Karpas-422 (cell line): Measurements from ENCODE around the gene GRIN3B. TPM values are rescaled to one million over a fixed set of nuclear protein-coding genes. Genes with fewer than 3 reads are reported as not detected.

Source experiments
- DNase-seq: peaks from one replicate; pipeline ENCODE4 v3.0.0-alpha.2; 2015
- H2AFZ ChIP-seq: fragments of 200-600 bp; sonication (generic); 2 replicates; pipeline ENCODE4 v1.6.1; 2014; ENCODE audit warnings: antibody characterized with exemption, low read length, mixed read lengths
- H3K27ac ChIP-seq: fragments of 200-600 bp; sonication (generic); 2 replicates; pipeline ENCODE4 v1.5.1; 2014; ENCODE audit warnings: mild to moderate bottlenecking, low read length, moderate library complexity
- H3K27me3 ChIP-seq: fragments of 200-600 bp; sonication (generic); 2 replicates; pipeline ENCODE4 v1.6.1; 2014; ENCODE audit warnings: low read length, mixed read lengths
- H3K36me3 ChIP-seq: fragments of 200-600 bp; sonication (generic); 2 replicates; pipeline ENCODE4 v1.6.1; 2014; ENCODE audit warnings: low read length, mixed read lengths; ENCODE audit not compliant: insufficient read depth
- H3K4me1 ChIP-seq: fragments of 200-600 bp; sonication (generic); 2 replicates; pipeline ENCODE4 v1.6.1; 2014; ENCODE audit warnings: mild to moderate bottlenecking, low read length, mixed read lengths
- H3K4me2 ChIP-seq: fragments of 200-600 bp; sonication (generic); 2 replicates; pipeline ENCODE4 v1.6.1; 2014; ENCODE audit warnings: low read length, low read depth, mild to moderate bottlenecking; ENCODE audit not compliant: poor library complexity, severe bottlenecking
- H3K4me3 ChIP-seq: fragments of 200-600 bp; sonication (generic); 2 replicates; pipeline ENCODE4 v1.5.1; 2014; ENCODE audit warnings: mild to moderate bottlenecking, antibody characterized with exemption, low read length, mixed read lengths
- H3K79me2 ChIP-seq: fragments of 200-600 bp; sonication (generic); 2 replicates; pipeline ENCODE4 v1.6.1; 2014; ENCODE audit warnings: mild to moderate bottlenecking, low read length, mixed read lengths
- H3K9ac ChIP-seq: fragments of 200-600 bp; sonication (generic); 2 replicates; pipeline ENCODE4 v1.6.0; 2014; ENCODE audit warnings: low read length
- H3K9me2 ChIP-seq: fragments of 200-600 bp; sonication (generic), shearing (Covaris generic); replicated peaks from 2 replicates; pipeline ENCODE4 v1.6.0; 2014; ENCODE audit warnings: mild to moderate bottlenecking, low read length, moderate library complexity; ENCODE audit not compliant: insufficient read depth
- H3K9me3 ChIP-seq: fragments of 300-700, 200-600 bp; sonication (generic); 2 replicates; pipeline ENCODE4 v1.6.1; 2014; ENCODE audit warnings: low read length, mixed read lengths
- H4K20me1 ChIP-seq: fragments of 200-600 bp; sonication (generic); 2 replicates; pipeline ENCODE4 v1.6.1; 2014; ENCODE audit warnings: mild to moderate bottlenecking, antibody characterized with exemption, low read length, low read depth; ENCODE audit not compliant: insufficient read depth
- total RNA-seq: library from RNA; depleted of rRNA; stranded (reverse); fragments of >200 nt; shearing (Covaris generic); gene quantifications from 2 replicates; pipeline ENCODE4 v1.2.3, GENCODE V29; 2014; ENCODE audit warnings: low replicate concordance

Gene GRIN3B
- total RNA-seq, 1 experiment from 2014 or later, result not detected

- no peak overlapping the region for H3K4me2 ChIP-seq
- no peak overlapping the region for H3K4me3 ChIP-seq
- H3K4me1 ChIP-seq, result peaks cover 15% of the 10 kb centered on the region
- H3K79me2 ChIP-seq, result peaks cover 24% of the 10 kb centered on the region
- H3K27me3 ChIP-seq, result no peaks in the 10 kb centered on the region
- H4K20me1 ChIP-seq, result no peaks in the 10 kb centered on the region; the same call in 1 of the 2 replicates
- no peak overlapping the region for H2AFZ ChIP-seq
- H3K9me3 ChIP-seq, result no peaks in the 10 kb centered on the region
- no peak for DNase-seq
- peaks cover 4% of the 10 kb centered on the region; the same call in 1 of the 2 replicates for H3K36me3 ChIP-seq
- H3K9ac ChIP-seq, result no peak overlapping the region
- H3K9me2 ChIP-seq, result no peaks in the 10 kb centered on the region
- H3K27ac ChIP-seq, result no peak overlapping the region
Observed at GRCh38 chr19:1032264-1032867, 32.1 kb downstream of the GRIN3B start.

- Histone ChIP-seq H3K79me2 (no peaks in the 10 kb centered on the region), H3K4me3 (no peak overlapping the region), H3K27me3 (no peaks in the 10 kb centered on the region), H4K20me1 (no peaks in the 10 kb centered on the region), H3K4me1 (peaks cover 35% of the 10 kb centered on the region), H3K4me2 (no peak overlapping the region), H3K9me2 (no peaks in the 10 kb centered on the region), H2AFZ (no peak overlapping the region), H3K36me3 (peaks cover 4% of the 10 kb centered on the region; the same call in 1 of the 2 replicates), H3K9me3 (no peaks in the 10 kb centered on the region), H3K9ac (no peak overlapping the region), H3K27ac (no peak overlapping the region)
- DNase-seq, result no peak
Observed at GRCh38 chr19:1035998-1036621, 35.9 kb downstream of the GRIN3B start.

- H3K9me2 ChIP-seq, result no peaks in the 10 kb centered on the region
- H2AFZ ChIP-seq, result no peak overlapping the region
- H3K9me3 ChIP-seq, result no peaks in the 10 kb centered on the region
- H3K9ac ChIP-seq, result peak overlapping the region; percentile 62
- peaks cover 4% of the 10 kb centered on the region; the same call in 1 of the 2 replicates for H3K36me3 ChIP-seq
- H3K4me2 ChIP-seq, result peak overlapping the region; percentile 87
- H3K27me3 ChIP-seq, result no peaks in the 10 kb centered on the region
- H4K20me1 ChIP-seq, result 0 out of 2 replicates have a peak, but pooled peaks cover 8% of the 10 kb centered on the region
- H3K4me1 ChIP-seq, result peaks cover 42% of the 10 kb centered on the region
- peak; percentile 84 for DNase-seq
- H3K79me2 ChIP-seq, result no peaks in the 10 kb centered on the region
- H3K4me3 ChIP-seq, result peak overlapping the region; percentile 79; the same call in 1 of the 2 replicates
- peak overlapping the region; percentile 95 for H3K27ac ChIP-seq
Observed at GRCh38 chr19:1037621-1038064, 37.4 kb downstream of the GRIN3B start.

GRCh38 chr19:1038978-1039645 lies 38.9 kb downstream of the GRIN3B start:
- 0 out of 2 replicates have a peak, but pooled peaks cover 8% of the 10 kb centered on the region for H4K20me1 ChIP-seq
- peaks cover 4% of the 10 kb centered on the region; the same call in 1 of the 2 replicates for H3K36me3 ChIP-seq
- H3K27me3 ChIP-seq, result no peaks in the 10 kb centered on the region
- peaks cover 42% of the 10 kb centered on the region for H3K4me1 ChIP-seq
- H3K79me2 ChIP-seq, result no peaks in the 10 kb centered on the region
- H3K4me2 ChIP-seq, result peak overlapping the region; percentile 87
- H2AFZ ChIP-seq, result 0 out of 2 replicates have a peak overlapping the region, but pooled peaks have one; percentile 5
- no peaks in the 10 kb centered on the region for H3K9me3 ChIP-seq
- H3K9ac ChIP-seq, result peak overlapping the region; percentile 62
- H3K9me2 ChIP-seq, result no peaks in the 10 kb centered on the region
- no peak for DNase-seq
- H3K27ac ChIP-seq, result peak overlapping the region; percentile 95
- peak overlapping the region; percentile 79 for H3K4me3 ChIP-seq

- H4K20me1 ChIP-seq, result 0 out of 2 replicates have a peak, but pooled peaks cover 8% of the 10 kb centered on the region
- H2AFZ ChIP-seq, result peak within 1 kb of the TSS; percentile 17; the same call in 1 of the 2 replicates
- no peaks in the 10 kb centered on the region for H3K79me2 ChIP-seq
- H3K36me3 ChIP-seq, result peaks cover 4% of the 10 kb centered on the region; the same call in 1 of the 2 replicates
- peak within 1 kb of the TSS; percentile 79 for H3K4me3 ChIP-seq
- peak; percentile 99 for DNase-seq
- no peaks in the 10 kb centered on the region for H3K27me3 ChIP-seq
- H3K9me2 ChIP-seq, result no peaks in the 10 kb centered on the region
- peak within 1 kb of the TSS; percentile 87 for H3K4me2 ChIP-seq
- H3K27ac ChIP-seq, result peak within 1 kb of the TSS; percentile 95
- H3K4me1 ChIP-seq, result peaks cover 42% of the 10 kb centered on the region
- no peaks in the 10 kb centered on the region for H3K9me3 ChIP-seq
- peak within 1 kb of the TSS; percentile 79 for H3K9ac ChIP-seq
Observed at GRCh38 chr19:1039646-1040475, 39.6 kb downstream of the GRIN3B start, which contains the start of gene ABCA7. ABCA7 (plus strand) TSS chr19:1040107; CDS start chr19:1041362, 1,255 bp downstream.

GRCh38 chr19:1040476-1041271 lies 40.5 kb downstream of the GRIN3B start:
- Histone ChIP-seq H4K20me1 (0 out of 2 replicates have a peak, but pooled peaks cover 8% of the 10 kb centered on the region), H3K4me1 (peaks cover 42% of the 10 kb centered on the region), H3K79me2 (no peaks in the 10 kb centered on the region), H3K9me3 (no peaks in the 10 kb centered on the region), H3K36me3 (peaks cover 4% of the 10 kb centered on the region; the same call in 1 of the 2 replicates), H3K9ac (peak overlapping the region; percentile 79), H3K27ac (peak overlapping the region; percentile 56), H3K9me2 (no peaks in the 10 kb centered on the region), H3K4me3 (peak overlapping the region; percentile 79), H2AFZ (peak overlapping the region; percentile 17; the same call in 1 of the 2 replicates), H3K4me2 (peak overlapping the region; percentile 87), H3K27me3 (no peaks in the 10 kb centered on the region)
- DNase-seq, result peak; percentile 98

GRCh38 chr19:1041272-1041834 lies 41.1 kb downstream of the GRIN3B start:
- no peak overlapping the region for H2AFZ ChIP-seq
- DNase-seq, result no peak
- peak overlapping the region; percentile 87 for H3K4me2 ChIP-seq
- no peaks in the 10 kb centered on the region for H3K27me3 ChIP-seq
- H3K9me3 ChIP-seq, result no peaks in the 10 kb centered on the region
- peak overlapping the region; percentile 79; the same call in 1 of the 2 replicates for H3K4me3 ChIP-seq
- H3K79me2 ChIP-seq, result no peaks in the 10 kb centered on the region
- peaks cover 2% of the 10 kb centered on the region; the same call in 1 of the 2 replicates for H3K36me3 ChIP-seq
- no peaks in the 10 kb centered on the region for H3K9me2 ChIP-seq
- peak overlapping the region; percentile 25 for H3K9ac ChIP-seq
- H4K20me1 ChIP-seq, result 0 out of 2 replicates have a peak, but pooled peaks cover 8% of the 10 kb centered on the region
- H3K4me1 ChIP-seq, result peaks cover 42% of the 10 kb centered on the region
- H3K27ac ChIP-seq, result no peak overlapping the region
